ENCODE measurements around the gene HSD3B7. TPM values are rescaled to one million over a fixed set of nuclear protein-coding genes. Genes with fewer than 3 reads are reported as not detected.

The HSD3B7 gene
- total RNA-seq, 1 donor from 2014 or later, result 2.0 TPM

GRCh38 chr16:31036691-31037090, 51.7 kb downstream of the HSD3B7 start:
- Mint-ChIP-seq H3K4me3 (ENCODE audit: unreplicated experiment) (no peak overlapping the region), H3K36me3 (ENCODE audit: unreplicated experiment) (no peaks in the 10 kb centered on the region), H3K4me1 (ENCODE audit: low read depth, unreplicated experiment) (peaks cover 8% of the 10 kb centered on the region), H3K9me3 (ENCODE audit: unreplicated experiment) (peaks cover 8% of the 10 kb centered on the region), H3K27me3 (ENCODE audit: unreplicated experiment) (peaks cover 9% of the 10 kb centered on the region), H3K27ac (ENCODE audit: unreplicated experiment) (no peak overlapping the region)
- DNase-seq, result no peak
- no peak for TF ChIP-seq CTCF (IDR thresholded peaks at IDR 0.05; ENCODE audit: partially characterized antibody, unreplicated experiment)

Other genes starting within 250 kb of the HSD3B7 start
- gene PHKG2, start 236.8 kb upstream of the HSD3B7 start, total RNA-seq (ENCODE audit: unreplicated experiment), result 32.6 TPM
- gene CFAP119, start 223.1 kb upstream of the HSD3B7 start, total RNA-seq (ENCODE audit: unreplicated experiment), result 10.9 TPM
- 182 TPM for gene RNF40, start 222.9 kb upstream of the HSD3B7 start, total RNA-seq (ENCODE audit: unreplicated experiment)
- 42.5 TPM for gene ZNF629, start 198.0 kb upstream of the HSD3B7 start, total RNA-seq (ENCODE audit: unreplicated experiment)
- gene BCL7C, start 91.1 kb upstream of the HSD3B7 start, total RNA-seq (ENCODE audit: unreplicated experiment), result 24.0 TPM
- 1.7 TPM for gene CTF1, start 88.6 kb upstream of the HSD3B7 start, total RNA-seq (ENCODE audit: unreplicated experiment)
- gene FBXL19, start 61.6 kb upstream of the HSD3B7 start, total RNA-seq (ENCODE audit: unreplicated experiment), result 76.8 TPM
- gene ORAI3, start 36.1 kb upstream of the HSD3B7 start, total RNA-seq (ENCODE audit: unreplicated experiment), result 5.1 TPM
- 24.3 TPM for gene SETD1A, start 27.5 kb upstream of the HSD3B7 start, total RNA-seq (ENCODE audit: unreplicated experiment)
- 51.6 TPM for gene STX1B, start 25.4 kb downstream of the HSD3B7 start, total RNA-seq (ENCODE audit: unreplicated experiment)
- 23.4 TPM for gene STX4, start 48.4 kb downstream of the HSD3B7 start, total RNA-seq (ENCODE audit: unreplicated experiment)
- 15.5 TPM for gene ZNF668, start 89.0 kb downstream of the HSD3B7 start, total RNA-seq (ENCODE audit: unreplicated experiment)
- gene ZNF646, start 89.2 kb downstream of the HSD3B7 start, total RNA-seq (ENCODE audit: unreplicated experiment), result 33.1 TPM
- 20.4 TPM for gene PRSS53, start 103.7 kb downstream of the HSD3B7 start, total RNA-seq (ENCODE audit: unreplicated experiment)
- 152 TPM for gene VKORC1, start 109.6 kb downstream of the HSD3B7 start, total RNA-seq (ENCODE audit: unreplicated experiment)
- gene BCKDK, start 123.2 kb downstream of the HSD3B7 start, total RNA-seq (ENCODE audit: unreplicated experiment), result 62.4 TPM
- gene KAT8, start 132.5 kb downstream of the HSD3B7 start, total RNA-seq (ENCODE audit: unreplicated experiment), result 61.2 TPM
- gene PRSS8, start 150.5 kb downstream of the HSD3B7 start, total RNA-seq (ENCODE audit: unreplicated experiment), result not detected
- 0.61 TPM for gene PRSS36, start 164.9 kb downstream of the HSD3B7 start, total RNA-seq (ENCODE audit: unreplicated experiment)
- 473 TPM for gene FUS, start 194.9 kb downstream of the HSD3B7 start, total RNA-seq (ENCODE audit: unreplicated experiment)
- 0.71 TPM for gene PYCARD, start 217.6 kb downstream of the HSD3B7 start, total RNA-seq (ENCODE audit: unreplicated experiment)
- 0.10 TPM for gene TRIM72, start 228.9 kb downstream of the HSD3B7 start, total RNA-seq (ENCODE audit: unreplicated experiment)
- not detected for gene PYDC1, start 231.9 kb downstream of the HSD3B7 start, total RNA-seq (ENCODE audit: unreplicated experiment)

All from glutamatergic neuron (in vitro differentiated cells).